Breast epithelium (tissue), 4 donors: Measurements from ENCODE around the gene SCRT2. TPM values are rescaled to one million over a fixed set of nuclear protein-coding genes. Genes with fewer than 3 reads are reported as not detected.

ENCODE experiments used
- DNase-seq, 2 donors: peaks; one replicate each; pipeline ENCODE4 v3.0.0-alpha.2; 2019; ENCODE audit warnings: low spot score in 2 of 2
- H3K27ac ChIP-seq, 2 donors: fragments of 200-600 bp; sonication (generic) in 1 of 2; one replicate each; pipeline ENCODE4 v1.5.1; 2016 to 2019; ENCODE audit warnings: mild to moderate bottlenecking in 1 of 2
- H3K27me3 ChIP-seq, 2 donors: fragments of 200-600 bp; sonication (generic) in 1 of 2; one replicate each; pipeline versions ENCODE4 v1.5.1 to v1.6.0; 2017 to 2019; ENCODE audit warnings: control low read depth in 1 of 2, mild to moderate bottlenecking in 1 of 2
- H3K36me3 ChIP-seq: fragments of 200-600 bp; one replicate; pipeline ENCODE4 v1.5.1; 2019
- H3K4me1 ChIP-seq, 2 donors: fragments of 200-600 bp; sonication (generic); one replicate each; pipeline ENCODE4 v1.5.1; 2016 to 2019; ENCODE audit warnings: control low read depth in 1 of 2
- H3K4me3 ChIP-seq, 3 donors: fragments of 200-600 bp; sonication (generic); 1 replicate in 2 of 3; 2 replicates in 1 of 3; pipeline ENCODE4 v1.5.1; 2016 to 2019; ENCODE audit warnings: mild to moderate bottlenecking in 3 of 3, moderate library complexity in 2 of 3
- H3K9me3 ChIP-seq, 2 donors: fragments of 200-600 bp; sonication (generic) in 1 of 2; one replicate each; pipeline ENCODE4 v1.5.1; 2016 to 2019; ENCODE audit warnings: control low read depth in 1 of 2
- CTCF ChIP-seq, 3 donors: fragments of 450-650 bp; IDR thresholded peaks; one replicate each; pipeline ENCODE4 v1.5.1; 2016 to 2017; ENCODE audit warnings: antibody characterized with exemption in 3 of 3, mild to moderate bottlenecking in 3 of 3, moderate library complexity in 3 of 3
- POLR2A ChIP-seq: fragments of 450-650 bp; IDR thresholded peaks from one replicate; pipeline ENCODE4 v1.6.1; 2016; ENCODE audit warnings: antibody characterized with exemption, mild to moderate bottlenecking, moderate library complexity
- POLR2AphosphoS5 ChIP-seq, 3 donors: sonication (generic); formaldehyde crosslinking; IDR thresholded peaks; one replicate each; pipeline ENCODE4 v1.6.1; 2017; ENCODE audit warnings: antibody characterized with exemption in 3 of 3
- intact Hi-C: fragments of 100-400 bp; cut with DNase I; formaldehyde crosslinking; loops from one replicate; pipeline ENCODE4 v1.15.1; 2023; ENCODE audit warnings: low total_unique reads
- total RNA-seq, 3 donors: library from RNA; depleted of rRNA; stranded (reverse); fragments of >200 nt; gene quantifications; one replicate each; pipeline ENCODE4 v1.1.0, GENCODE V29; 2016

The SCRT2 gene
- total RNA-seq, 3 donors from 2014 or later = not detected

GRCh38 chr20:672963-673602, 2.5 kb downstream of the SCRT2 start:
- TF ChIP-seq POLR2AphosphoS5 (IDR thresholded peaks at IDR 0.05) (no peak), CTCF (IDR thresholded peaks at IDR 0.05) (no peak), POLR2A (no peak)
- Histone ChIP-seq H3K27me3 (peaks cover 3 to 82% of the 10 kb centered on the region in 2 donors), H3K9me3 (no peaks in the 10 kb centered on the region), H3K27ac (no peak overlapping the region), H3K4me1 (peaks cover 3 to 4% of the 10 kb centered on the region in 2 donors), H3K36me3 (no peaks in the 10 kb centered on the region), H3K4me3 (no peak overlapping the region)
- intact Hi-C loops = no loop called here
- DNase-seq = no peak

GRCh38 chr20:671252-672030, 4.2 kb downstream of the SCRT2 start:
- DNase-seq = no peak
- no peaks in the 10 kb centered on the region for H3K9me3 ChIP-seq
- no peak overlapping the region for H3K4me3 ChIP-seq
- intact Hi-C loops = no loop called here
- H3K36me3 ChIP-seq = no peaks in the 10 kb centered on the region
- TF ChIP-seq POLR2AphosphoS5 (IDR thresholded peaks at IDR 0.05) = no peak
- no peak for TF ChIP-seq CTCF (IDR thresholded peaks at IDR 0.05)
- H3K27ac ChIP-seq = no peak overlapping the region
- peaks cover 3 to 82% of the 10 kb centered on the region in 2 donors for H3K27me3 ChIP-seq
- H3K4me1 ChIP-seq = peaks cover 3 to 4% of the 10 kb centered on the region in 2 donors

- no peaks in the 10 kb centered on the region for H3K9me3 ChIP-seq
- intact Hi-C loops = no loop called here
- no peak overlapping the region for H3K27ac ChIP-seq
- H3K4me1 ChIP-seq = no peaks in the 10 kb centered on the region
- no peaks in the 10 kb centered on the region for H3K36me3 ChIP-seq
- no peak overlapping the region for H3K4me3 ChIP-seq
- peaks cover 0 to 91% of the 10 kb centered on the region in 2 donors for H3K27me3 ChIP-seq
- DNase-seq = no peak
- TF ChIP-seq POLR2AphosphoS5 (IDR thresholded peaks at IDR 0.05) = no peak
- TF ChIP-seq POLR2A = no peak
These were observed 6.0 kb downstream of the SCRT2 start for GRCh38 chr20:669573-669972.

GRCh38 chr20:668638-669037, 7.0 kb downstream of the SCRT2 start:
- no peak overlapping the region for H3K27ac ChIP-seq
- no peak overlapping the region for H3K4me3 ChIP-seq
- no peaks in the 10 kb centered on the region for H3K36me3 ChIP-seq
- TF ChIP-seq CTCF (IDR thresholded peaks at IDR 0.05) = no peak
- TF ChIP-seq POLR2A = no peak
- TF ChIP-seq POLR2AphosphoS5 (IDR thresholded peaks at IDR 0.05) = no peak
- no peaks in the 10 kb centered on the region for H3K9me3 ChIP-seq
- intact Hi-C loops = no loop called here
- H3K27me3 ChIP-seq = peaks cover 0 to 91% of the 10 kb centered on the region in 2 donors
- no peaks in the 10 kb centered on the region for H3K4me1 ChIP-seq
- DNase-seq = no peak

GRCh38 chr20:668050-668449, 7.6 kb downstream of the SCRT2 start:
- intact Hi-C loops = no loop called here
- peaks cover 0 to 91% of the 10 kb centered on the region in 2 donors for H3K27me3 ChIP-seq
- H3K4me3 ChIP-seq = no peak overlapping the region
- H3K27ac ChIP-seq = no peak overlapping the region
- no peaks in the 10 kb centered on the region for H3K4me1 ChIP-seq
- DNase-seq = no peak
- H3K36me3 ChIP-seq = no peaks in the 10 kb centered on the region
- TF ChIP-seq POLR2A = no peak
- no peak for TF ChIP-seq CTCF (IDR thresholded peaks at IDR 0.05)
- no peak for TF ChIP-seq POLR2AphosphoS5 (IDR thresholded peaks at IDR 0.05)
- no peaks in the 10 kb centered on the region for H3K9me3 ChIP-seq
